ENCODE data around the gene MAB21L3. TPM values are rescaled to one million over a fixed set of nuclear protein-coding genes. Genes with fewer than 3 reads are reported as not detected.

MAB21L3 gene
- total and polyA plus RNA-seq, 7 donors = under 0.01 to 2.3 (median 1.1) TPM; not detected in 2

GRCh38 chr1:116096013-116096618 is 15.1 kb upstream of the MAB21L3 start:
- Histone ChIP-seq H3K9me3 (peaks cover 0 to 7% (median 1%) of the 10 kb centered on the region in 4 donors), H3K4me3 (no peak overlapping the region), H3K27me3 (no peaks in the 10 kb centered on the region), H3K27ac (no peak overlapping the region), H3K4me1 (no peaks in the 10 kb centered on the region), H3K36me3 (no peaks in the 10 kb centered on the region)
- WGBS, 2 donors = 84 to 89% methylated on average over 1 of the region's 1 CpG
- intact Hi-C loops (cut with DNase I) = no loop called here
- no peak for DNase-seq
- TF ChIP-seq POLR2AphosphoS5 (IDR thresholded peaks at IDR 0.05) (no peak), EP300 (IDR thresholded peaks at IDR 0.05) (no peak), POLR2A (IDR thresholded peaks at IDR 0.05) (no peak), CTCF (IDR thresholded peaks at IDR 0.05) (no peak)

- 93 to 100% methylated on average over 1 of the region's 1 CpG for WGBS, 2 donors
- Histone ChIP-seq H3K9me3 (peaks cover 0 to 4% (median 0%) of the 10 kb centered on the region in 4 donors), H3K36me3 (no peaks in the 10 kb centered on the region), H3K4me3 (no peak overlapping the region), H3K27me3 (no peaks in the 10 kb centered on the region), H3K4me1 (no peaks in the 10 kb centered on the region), H3K27ac (no peak overlapping the region)
- TF ChIP-seq EP300 (IDR thresholded peaks at IDR 0.05) = no peak
- no peak for TF ChIP-seq POLR2A (IDR thresholded peaks at IDR 0.05)
- TF ChIP-seq CTCF (IDR thresholded peaks at IDR 0.05) = no peak
- TF ChIP-seq POLR2AphosphoS5 (IDR thresholded peaks at IDR 0.05) = no peak
- intact Hi-C loops (cut with DNase I) = no loop called here
- DNase-seq = no peak
Observed at GRCh38 chr1:116097626-116098025, 13.6 kb upstream of the MAB21L3 start.

GRCh38 chr1:116099379-116099778 is 11.8 kb upstream of the MAB21L3 start:
- no peak overlapping the region for H3K4me3 ChIP-seq
- peaks cover 0 to 4% (median 0%) of the 10 kb centered on the region in 4 donors for H3K9me3 ChIP-seq
- 84 to 91% methylated on average over 4 of the region's 4 CpGs for WGBS, 2 donors
- no peak overlapping the region for H3K27ac ChIP-seq
- no peaks in the 10 kb centered on the region for H3K4me1 ChIP-seq
- no peaks in the 10 kb centered on the region for H3K36me3 ChIP-seq
- no peaks in the 10 kb centered on the region for H3K27me3 ChIP-seq
- intact Hi-C loops (cut with DNase I) = no loop called here
- no peak for DNase-seq
- no peak for TF ChIP-seq POLR2AphosphoS5 (IDR thresholded peaks at IDR 0.05)
- TF ChIP-seq POLR2A (IDR thresholded peaks at IDR 0.05) = no peak
- TF ChIP-seq CTCF (IDR thresholded peaks at IDR 0.05) = no peak
- no peak for TF ChIP-seq EP300 (IDR thresholded peaks at IDR 0.05)

- Histone ChIP-seq H3K36me3 (no peaks in the 10 kb centered on the region), H3K4me3 (no peak overlapping the region), H3K4me1 (no peaks in the 10 kb centered on the region), H3K9me3 (peaks cover 0 to under 1% (median 0%) of the 10 kb centered on the region in 4 donors), H3K27me3 (no peaks in the 10 kb centered on the region), H3K27ac (no peak overlapping the region)
- TF ChIP-seq POLR2A (IDR thresholded peaks at IDR 0.05) = no peak
- no peak for TF ChIP-seq CTCF (IDR thresholded peaks at IDR 0.05)
- TF ChIP-seq EP300 (IDR thresholded peaks at IDR 0.05) = no peak
- no peak for TF ChIP-seq POLR2AphosphoS5 (IDR thresholded peaks at IDR 0.05)
- 92 to 97% methylated on average over 2 of the region's 2 CpGs for WGBS, 2 donors
- intact Hi-C loops (cut with DNase I) = no loop called here
- DNase-seq = no peak
Observed at GRCh38 chr1:116099919-116100318, 11.3 kb upstream of the MAB21L3 start.

GRCh38 chr1:116104667-116105066 is 6.5 kb upstream of the MAB21L3 start:
- no peak for DNase-seq
- intact Hi-C loops (cut with DNase I) = no loop called here
- no peak for TF ChIP-seq POLR2AphosphoS5 (IDR thresholded peaks at IDR 0.05)
- no peak for TF ChIP-seq EP300 (IDR thresholded peaks at IDR 0.05)
- TF ChIP-seq POLR2A (IDR thresholded peaks at IDR 0.05) = no peak
- TF ChIP-seq CTCF (IDR thresholded peaks at IDR 0.05) = no peak

More at GRCh38 chr1:116104667-116105066, 6.5 kb upstream of the MAB21L3 start:
- Histone ChIP-seq H3K9me3 (no peaks in the 10 kb centered on the region), H3K4me3 (no peak overlapping the region), H3K36me3 (no peaks in the 10 kb centered on the region), H3K4me1 (no peaks in the 10 kb centered on the region), H3K27ac (no peak overlapping the region), H3K27me3 (no peaks in the 10 kb centered on the region)
- 65 to 83% methylated on average over 3 of the region's 3 CpGs for WGBS, 2 donors
